Right lobe of liver (tissue), 4 donors: Measurements from ENCODE around the gene NCBP1.

ENCODE experiments used
- CTCF ChIP-seq, 4 donors: fragments of 200-600 bp in 3 of 4; fragments of 450-650 bp in 1 of 4; IDR thresholded peaks; one replicate each; pipeline versions ENCODE4 v1.5.1 to v1.8.0; 2016 to 2022; ENCODE audit warnings: antibody characterized with exemption in 4 of 4, mild to moderate bottlenecking in 2 of 4
- POLR2A ChIP-seq: fragments of 450-650 bp; IDR thresholded peaks from one replicate; pipeline ENCODE4 v1.6.1; 2017; ENCODE audit warnings: antibody characterized with exemption, mild to moderate bottlenecking
- donor health status: DM: no; HTN: no; CAD: no.
- donor health status: DM: no; HTN: no; CAD: no.
- donor health status: DM: no; HTN: yes; CAD: no.

GRCh38 chr9:97694769-97695168 lies 61.1 kb downstream of the NCBP1 start:
- no peak for TF ChIP-seq CTCF (IDR thresholded peaks at IDR 0.05)
- TF ChIP-seq POLR2A = no peak
